ENCODE data around the gene TMEM51. TPM values are rescaled to one million over a fixed set of nuclear protein-coding genes. Genes with fewer than 3 reads are reported as not detected.

TMEM51 gene
- total and polyA plus RNA-seq, 10 donors, result 3.5 to 13.8 (median 7.5) TPM

- Histone ChIP-seq H3K4me1 (peaks cover 0 to 9% (median 0%) of the 10 kb centered on the region in 6 donors), H3K36me3 (no peaks in the 10 kb centered on the region), H3K4me3 (no peak overlapping the region), H3K27ac (no peak overlapping the region), H3K9me3 (no peaks in the 10 kb centered on the region), H3K27me3 (replicated peaks in 1 of 7) (no peaks in the 10 kb centered on the region)
- DNase-seq, result no peak
- intact Hi-C loops (cut with DNase I; ENCODE audit: low total_unique reads), result no loop called here
- TF ChIP-seq POLR2AphosphoS5 (IDR thresholded peaks at IDR 0.05) (no peak), POLR2A (IDR thresholded peaks at IDR 0.05) (no peak)
Observed at GRCh38 chr1:15233689-15234088, 80.1 kb downstream of the TMEM51 start.

GRCh38 chr1:15236321-15236721 lies 82.8 kb downstream of the TMEM51 start:
- no peak for DNase-seq
- Histone ChIP-seq H3K27ac (no peak overlapping the region), H3K27me3 (replicated peaks in 1 of 7) (no peaks in the 10 kb centered on the region), H3K9me3 (no peaks in the 10 kb centered on the region), H3K4me1 (peaks cover 0 to 8% (median 0%) of the 10 kb centered on the region in 6 donors), H3K36me3 (no peaks in the 10 kb centered on the region), H3K4me3 (no peak overlapping the region)
- intact Hi-C loops (cut with DNase I; ENCODE audit: low total_unique reads), result no loop called here
- no peak for TF ChIP-seq POLR2A (IDR thresholded peaks at IDR 0.05)
- no peak for TF ChIP-seq POLR2AphosphoS5 (IDR thresholded peaks at IDR 0.05)
- TF ChIP-seq CTCF (IDR thresholded peaks at IDR 0.05 in 8 of 11, conservative IDR thresholded peaks at IDR 0.05 in 3 of 11), result no peak
- 77 to 89% (median 81%) methylated on average over 5 of the region's 5 CpGs for WGBS, 5 donors

- intact Hi-C loops (cut with DNase I; ENCODE audit: low total_unique reads), result no loop called here
- Histone ChIP-seq H3K4me1 (peaks cover 0 to 4% (median 0%) of the 10 kb centered on the region in 6 donors), H3K4me3 (no peak overlapping the region), H3K36me3 (no peaks in the 10 kb centered on the region), H3K9me3 (no peaks in the 10 kb centered on the region), H3K27me3 (replicated peaks in 1 of 7) (no peaks in the 10 kb centered on the region), H3K27ac (no peak overlapping the region)
- TF ChIP-seq POLR2A (IDR thresholded peaks at IDR 0.05), result no peak
- TF ChIP-seq CTCF (IDR thresholded peaks at IDR 0.05 in 8 of 11, conservative IDR thresholded peaks at IDR 0.05 in 3 of 11), result no peak
- no peak for TF ChIP-seq POLR2AphosphoS5 (IDR thresholded peaks at IDR 0.05)
- DNase-seq, result no peak
- 78 to 88% (median 85%) methylated on average over 9 of the region's 9 CpGs for WGBS, 5 donors
Observed at GRCh38 chr1:15236746-15237145, 83.2 kb downstream of the TMEM51 start.

DNA sequence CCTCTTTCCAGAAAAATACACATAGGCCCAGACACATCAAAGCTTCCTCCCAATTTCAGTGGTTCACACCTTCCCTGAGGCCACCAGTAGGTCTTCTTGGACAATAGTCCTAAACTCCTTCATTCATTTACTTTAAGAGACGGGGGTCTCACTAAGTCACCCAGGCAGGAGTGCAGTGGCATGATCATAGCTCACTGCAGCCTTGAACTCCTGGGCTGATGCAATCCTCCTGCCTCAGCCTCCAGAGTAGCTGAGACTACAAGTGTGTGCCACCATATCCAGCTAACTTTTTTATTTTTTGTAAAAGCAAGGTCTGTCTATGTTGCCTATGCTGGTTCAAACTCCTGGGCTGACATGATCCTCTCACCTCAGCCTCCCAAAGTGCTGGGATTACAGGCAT lies 85.2 kb downstream of the TMEM51 start:
- Histone ChIP-seq H3K27me3 (replicated peaks in 1 of 7) (no peaks in the 10 kb centered on the region), H3K27ac (no peak overlapping the region), H3K4me1 (no peaks in the 10 kb centered on the region), H3K36me3 (no peaks in the 10 kb centered on the region), H3K9me3 (no peaks in the 10 kb centered on the region), H3K4me3 (no peak overlapping the region)
- intact Hi-C loops (cut with DNase I; ENCODE audit: low total_unique reads), result no loop called here
- no peak for TF ChIP-seq POLR2AphosphoS5 (IDR thresholded peaks at IDR 0.05)
- TF ChIP-seq CTCF (IDR thresholded peaks at IDR 0.05 in 8 of 11, conservative IDR thresholded peaks at IDR 0.05 in 3 of 11), result no peak
- TF ChIP-seq POLR2A (IDR thresholded peaks at IDR 0.05), result no peak
- WGBS, 5 donors, result 72 to 93% (median 84%) methylated on average over 1 of the region's 1 CpG
- DNase-seq, result no peak

DNA sequence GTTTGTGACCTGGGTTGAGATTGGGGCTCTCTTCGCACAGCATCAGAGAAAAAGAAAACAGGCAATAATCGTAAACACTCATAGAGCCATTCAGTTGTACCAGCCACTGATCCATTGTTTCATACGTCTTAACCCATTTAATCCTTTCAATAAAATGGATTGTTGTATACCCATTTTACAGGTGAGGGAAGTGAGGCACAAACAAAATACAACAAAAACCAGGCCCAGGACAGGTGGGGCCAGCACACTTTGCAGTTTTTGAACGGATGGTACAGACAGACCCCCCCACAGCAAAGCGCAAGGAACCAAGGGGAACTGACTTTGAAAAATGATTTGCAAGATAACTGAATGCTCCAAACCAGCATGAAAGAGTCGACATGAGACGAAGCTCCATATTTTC lies 89.2 kb downstream of the TMEM51 start:
- 85 to 93% (median 91%) methylated on average over 7 of the region's 7 CpGs for WGBS, 5 donors
- peaks cover 0 to 13% (median 0%) of the 10 kb centered on the region in 8 donors for H3K9me3 ChIP-seq
- no peaks in the 10 kb centered on the region for H3K36me3 ChIP-seq
- H3K4me1 ChIP-seq, result peaks cover 2 to 33% (median 17%) of the 10 kb centered on the region in 6 donors
- no peak overlapping the region for H3K27ac ChIP-seq
- intact Hi-C loops (cut with DNase I; ENCODE audit: low total_unique reads), result no loop called here
- no peak for DNase-seq
- H3K27me3 ChIP-seq (replicated peaks in 1 of 7), result peaks cover 0 to 25% (median 7%) of the 10 kb centered on the region in 7 donors
- no peak overlapping the region for H3K4me3 ChIP-seq
- TF ChIP-seq CTCF (IDR thresholded peaks at IDR 0.05 in 8 of 11, conservative IDR thresholded peaks at IDR 0.05 in 3 of 11) (no peak), POLR2AphosphoS5 (IDR thresholded peaks at IDR 0.05) (no peak), POLR2A (IDR thresholded peaks at IDR 0.05) (no peak)

Measured in spleen (tissue), 11 donors.